ENCODE results near the gene RSBN1L.

DNA sequence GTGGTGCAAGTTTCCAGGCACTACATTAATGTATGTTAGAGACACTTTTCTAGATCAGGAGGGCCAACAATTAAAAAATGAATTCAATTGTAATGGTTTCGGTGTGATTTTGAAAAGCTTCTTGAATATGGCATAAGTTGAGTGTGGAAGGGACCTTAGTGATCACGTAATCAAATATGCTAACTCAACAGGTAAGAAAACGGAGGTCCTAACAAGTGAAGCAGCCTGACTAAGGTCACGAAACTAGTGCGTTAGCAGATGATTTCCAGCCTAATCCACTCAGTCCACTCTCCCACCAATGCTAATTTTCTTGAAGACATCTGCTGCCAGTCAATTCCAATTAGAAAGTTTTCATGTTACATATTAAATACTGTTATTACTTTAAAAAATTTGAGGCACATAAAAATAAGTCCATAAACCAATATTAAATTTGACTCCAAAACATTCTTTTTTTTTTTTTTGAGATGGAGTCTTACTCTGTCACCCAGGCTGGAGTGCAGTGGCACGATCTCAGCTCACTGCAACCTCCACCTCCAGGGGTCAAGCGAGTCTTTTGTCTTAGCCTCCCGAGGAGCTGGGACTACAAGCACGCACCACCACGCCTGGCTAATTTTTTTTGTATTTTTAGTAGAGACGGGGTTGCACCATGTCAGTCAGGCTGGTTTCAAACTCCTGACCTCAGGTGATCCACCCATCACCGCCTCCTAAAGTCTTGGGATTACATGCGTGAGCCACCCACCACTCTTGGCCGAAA, 2.3 kb upstream of the RSBN1L start:
- TF ChIP-seq POLR2A (IDR thresholded peaks at IDR 0.05; ENCODE audit: low read depth, low read length) (no peak), POLR2AphosphoS5 (IDR thresholded peaks at IDR 0.05; ENCODE audit: low read depth, low read length) (no peak), TAF1 (IDR thresholded peaks at IDR 0.05; ENCODE audit: borderline replicate concordance, low read depth, low read length) (no peak)

Data from GM12892 (cell line).